ENCODE results near the gene FRMD3.

The FRMD3 gene

DNA sequence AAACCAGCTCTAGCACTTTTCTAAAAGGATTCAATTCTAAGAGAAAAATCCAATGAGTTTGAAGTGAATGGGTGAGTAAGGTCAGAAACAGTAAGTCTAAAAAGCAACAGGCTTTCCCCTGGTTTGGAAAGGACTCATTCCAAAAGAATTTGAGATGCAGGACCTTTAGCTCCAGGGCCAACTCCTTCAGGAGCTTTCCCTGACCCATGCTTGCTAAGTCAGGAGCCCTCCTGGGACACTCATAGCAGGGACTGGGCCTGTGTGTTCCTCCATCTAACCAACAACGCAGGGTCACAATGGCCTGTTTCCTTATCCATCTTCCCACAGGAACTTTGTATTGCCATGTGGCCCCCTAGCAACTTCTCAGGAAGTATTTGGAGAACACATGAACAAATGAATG lies 198.8 kb downstream of the FRMD3 start:
- no peak for DNase-seq

DNA sequence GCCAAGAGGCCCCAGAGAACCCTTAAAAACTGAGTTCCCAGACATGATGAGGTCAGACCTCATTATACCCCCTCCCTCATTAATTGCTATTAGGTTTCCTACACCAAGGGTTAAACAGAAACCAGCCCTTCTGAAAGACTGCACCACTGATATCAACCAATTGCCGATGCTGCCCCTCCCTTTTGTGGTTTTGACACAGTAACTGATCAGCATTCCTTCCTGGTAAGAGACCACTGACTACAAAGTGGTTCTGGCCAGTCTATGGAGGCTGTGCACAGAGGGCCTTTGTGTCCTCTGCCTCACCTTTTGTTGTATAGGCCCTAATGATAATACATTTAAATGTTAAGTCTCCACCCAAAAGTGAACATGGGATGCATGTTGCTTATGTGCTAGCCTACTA lies 201.5 kb downstream of the FRMD3 start:
- DNase-seq: no peak

- peak in 50 of 56 donors; percentile 2 to 77 (median 42) for DNase-seq
Observed at GRCh38 chr9:83334320-83334719, 203.9 kb downstream of the FRMD3 start.

GRCh38 chr9:83330207-83331196 lies 207.7 kb downstream of the FRMD3 start:
- DNase-seq: no peak

DNA sequence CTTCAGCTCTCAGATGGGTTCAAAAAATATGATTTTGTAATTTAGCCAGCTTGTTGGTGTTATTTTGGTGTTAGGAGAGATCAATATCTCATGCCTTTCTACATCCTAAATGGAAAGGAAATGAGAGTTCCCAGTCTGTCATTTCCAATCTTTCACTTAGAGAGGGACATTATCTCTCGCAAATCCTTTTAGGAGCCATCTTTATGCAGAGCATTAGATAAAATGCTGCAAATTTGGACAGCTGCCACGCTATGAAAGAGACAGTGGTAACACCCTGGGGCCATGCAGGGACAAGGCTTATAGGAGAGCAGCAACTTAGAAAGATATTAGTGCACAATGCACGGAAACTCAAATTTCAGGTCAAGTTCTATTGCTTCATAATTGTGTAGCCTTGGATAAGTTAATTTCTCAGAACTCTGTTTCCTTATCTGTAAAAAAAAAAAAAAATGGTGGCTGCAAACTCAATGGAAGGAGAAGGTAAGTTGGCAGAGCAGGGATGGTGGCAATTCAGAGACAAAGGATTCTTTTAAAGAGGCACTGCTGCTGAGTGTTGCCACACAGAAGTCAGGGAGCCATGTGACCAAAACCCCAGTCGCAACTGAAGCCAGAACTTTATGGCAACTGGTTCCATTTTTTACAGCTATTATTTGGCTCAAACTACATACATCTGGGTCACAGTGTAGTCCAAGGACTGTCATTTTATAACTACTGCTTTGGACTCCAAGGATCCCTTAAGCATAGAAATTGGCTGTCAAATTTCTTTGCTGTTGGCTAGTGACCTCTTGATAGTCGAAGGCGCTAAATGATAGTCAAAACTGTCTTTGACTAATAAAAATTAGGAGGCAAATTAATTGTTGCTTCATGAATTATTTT lies 210.2 kb downstream of the FRMD3 start:
- DNase-seq: no peak

DNA sequence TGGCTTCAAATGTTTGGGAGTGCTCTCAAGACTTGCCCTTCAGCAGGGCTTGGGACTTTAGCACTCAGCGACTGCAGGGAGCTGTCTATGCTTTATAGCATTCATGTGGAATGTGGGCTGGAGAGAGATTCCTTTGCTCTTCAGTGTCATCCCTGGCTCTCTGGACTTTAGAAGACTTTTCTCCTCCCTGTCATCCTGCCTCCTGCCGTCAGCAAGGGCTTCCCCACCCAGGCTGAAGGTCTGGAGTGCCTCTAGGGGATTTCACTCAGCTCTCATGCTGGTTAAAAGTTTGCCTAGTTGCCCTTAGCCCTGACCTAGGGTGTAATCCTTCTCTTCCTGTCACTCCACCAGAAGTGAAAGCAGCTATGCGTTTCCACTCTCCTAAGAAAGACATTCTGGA lies 210.9 kb downstream of the FRMD3 start:
- DNase-seq: no peak

DNA sequence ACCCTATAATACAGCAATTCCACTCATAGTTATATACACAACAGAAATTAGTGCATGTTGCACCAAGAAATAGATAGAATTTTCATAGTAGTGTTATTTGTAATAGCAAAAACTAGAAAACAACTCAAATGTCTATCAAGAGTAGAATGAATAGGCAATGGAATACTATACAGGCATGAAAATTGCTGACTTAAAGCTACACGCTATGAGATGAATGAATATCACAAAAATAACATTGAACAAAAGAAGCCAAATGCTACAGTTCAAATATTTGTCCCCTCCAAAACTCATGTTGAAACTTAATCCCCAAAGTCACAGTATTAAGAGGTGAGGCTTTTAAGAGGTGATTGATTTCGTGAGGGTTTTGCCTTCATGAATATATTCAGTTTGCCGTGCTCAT lies 215.1 kb downstream of the FRMD3 start:
- no peak for DNase-seq

- DNase-seq: no peak
Observed at GRCh38 chr9:83322438-83322837, 215.8 kb downstream of the FRMD3 start.

- no peak for DNase-seq
Observed at GRCh38 chr9:83317244-83317643, 221.0 kb downstream of the FRMD3 start.

DNA sequence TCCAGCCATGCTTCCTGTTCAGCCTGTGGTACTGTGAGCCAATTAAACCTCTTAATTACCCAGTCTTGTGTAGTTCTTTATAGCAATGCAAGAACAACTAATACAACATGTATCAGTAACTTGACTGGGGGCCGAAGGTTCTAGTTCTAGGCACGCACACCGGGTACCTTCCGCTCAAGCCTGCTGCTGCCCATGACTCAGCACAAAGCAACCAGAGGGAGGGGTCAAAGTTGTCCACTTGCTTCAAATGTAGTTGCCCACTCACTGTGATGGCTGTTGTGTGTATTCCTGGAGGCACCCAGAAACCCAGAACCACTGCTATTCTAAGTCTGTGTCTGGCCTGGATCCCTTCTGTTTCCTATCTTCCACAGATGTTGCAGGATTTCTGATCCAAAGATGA lies 222.6 kb downstream of the FRMD3 start:
- no peak for DNase-seq

GRCh38 chr9:83313781-83314180 lies 224.4 kb downstream of the FRMD3 start:
- no peak for DNase-seq

GRCh38 chr9:83312537-83312936 lies 225.7 kb downstream of the FRMD3 start:
- no peak for DNase-seq

GRCh38 chr9:83307066-83307724 lies 231.0 kb downstream of the FRMD3 start:
- DNase-seq: no peak

DNA sequence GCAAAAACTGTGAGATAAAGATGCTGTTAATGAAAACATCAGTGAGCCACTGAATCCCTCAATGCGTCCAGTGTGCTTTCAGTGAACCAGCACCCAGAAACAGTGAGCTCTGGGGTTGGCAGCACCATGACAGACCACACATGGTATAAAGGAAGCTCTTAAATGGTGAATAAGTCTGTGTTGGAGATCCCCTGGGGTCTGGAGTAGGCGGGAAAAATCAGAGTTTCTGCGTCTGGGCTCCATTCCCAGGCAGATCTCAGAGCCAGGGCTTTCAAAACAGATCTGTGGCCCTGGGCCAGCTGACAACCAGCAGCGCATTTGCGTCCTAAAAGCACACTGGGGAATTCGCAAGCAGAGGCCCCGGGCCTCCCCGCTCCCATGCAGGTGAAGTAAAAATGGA lies 233.5 kb downstream of the FRMD3 start:
- peak in 53 of 56 donors; percentile 10 to 84 (median 61) for DNase-seq

GRCh38 chr9:83299571-83299970 lies 238.6 kb downstream of the FRMD3 start:
- DNase-seq: peak in 1 of 56 donors; percentile 26

GRCh38 chr9:83299094-83299493 lies 239.1 kb downstream of the FRMD3 start:
- no peak for DNase-seq

GRCh38 chr9:83296123-83296522 lies 242.1 kb downstream of the FRMD3 start:
- DNase-seq: no peak

- no peak for DNase-seq
Observed at GRCh38 chr9:83294816-83295215, 243.4 kb downstream of the FRMD3 start.

DNA sequence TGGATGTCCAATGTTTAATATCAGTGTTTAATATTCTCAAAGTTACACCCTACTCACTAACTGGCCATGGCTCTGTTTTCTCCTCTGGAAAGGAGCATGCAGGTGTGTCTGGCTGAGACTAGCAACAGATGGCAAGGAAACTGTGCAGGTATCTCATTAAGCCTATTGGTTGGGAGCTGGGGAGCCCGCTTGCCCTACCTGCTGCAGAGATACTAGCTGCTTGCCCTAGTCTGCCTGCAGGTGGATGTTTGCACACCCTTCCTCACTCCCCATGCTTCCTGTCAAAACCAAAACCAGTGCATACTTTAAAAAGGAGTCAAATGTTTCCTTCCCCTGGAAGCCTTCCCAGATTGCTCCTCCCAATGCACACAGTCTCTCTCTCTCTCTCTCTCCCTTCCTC lies 247.0 kb downstream of the FRMD3 start:
- no peak for DNase-seq

DNA sequence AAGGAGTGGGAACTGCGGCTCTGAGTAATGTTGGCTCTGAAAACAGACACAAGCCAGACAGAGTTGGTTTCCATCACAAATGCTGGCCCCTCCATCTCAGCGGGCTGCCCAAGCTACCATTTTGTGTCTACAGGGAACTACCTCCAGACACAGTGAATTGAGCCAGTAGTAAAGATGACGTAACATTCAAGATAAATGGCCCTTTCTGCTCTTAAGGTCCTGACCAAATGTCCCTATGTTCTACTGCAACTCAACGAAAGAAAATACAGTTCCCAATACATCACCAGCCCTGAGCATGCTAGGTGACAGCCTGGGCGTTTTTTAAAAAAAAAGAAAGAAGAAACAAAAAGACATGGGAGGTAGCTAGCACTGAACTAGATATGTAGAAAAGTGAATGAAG lies 247.5 kb downstream of the FRMD3 start:
- DNase-seq: no peak

GRCh38 chr9:83287021-83287420 lies 251.2 kb downstream of the FRMD3 start:
- no peak for DNase-seq

Data from amygdala (tissue), 56 donors.